HG02759 (cell line): Measurements from ENCODE around the gene MAP2K5.

Source experiments
- ATAC-seq: cut with Tn5 transposase; IDR thresholded peaks from one replicate; pipeline ENCODE4 v1.9.1; 2021; ENCODE audit warnings: mild to moderate bottlenecking, moderate library complexity; ENCODE audit not compliant: unreplicated experiment

MAP2K5 gene

DNA sequence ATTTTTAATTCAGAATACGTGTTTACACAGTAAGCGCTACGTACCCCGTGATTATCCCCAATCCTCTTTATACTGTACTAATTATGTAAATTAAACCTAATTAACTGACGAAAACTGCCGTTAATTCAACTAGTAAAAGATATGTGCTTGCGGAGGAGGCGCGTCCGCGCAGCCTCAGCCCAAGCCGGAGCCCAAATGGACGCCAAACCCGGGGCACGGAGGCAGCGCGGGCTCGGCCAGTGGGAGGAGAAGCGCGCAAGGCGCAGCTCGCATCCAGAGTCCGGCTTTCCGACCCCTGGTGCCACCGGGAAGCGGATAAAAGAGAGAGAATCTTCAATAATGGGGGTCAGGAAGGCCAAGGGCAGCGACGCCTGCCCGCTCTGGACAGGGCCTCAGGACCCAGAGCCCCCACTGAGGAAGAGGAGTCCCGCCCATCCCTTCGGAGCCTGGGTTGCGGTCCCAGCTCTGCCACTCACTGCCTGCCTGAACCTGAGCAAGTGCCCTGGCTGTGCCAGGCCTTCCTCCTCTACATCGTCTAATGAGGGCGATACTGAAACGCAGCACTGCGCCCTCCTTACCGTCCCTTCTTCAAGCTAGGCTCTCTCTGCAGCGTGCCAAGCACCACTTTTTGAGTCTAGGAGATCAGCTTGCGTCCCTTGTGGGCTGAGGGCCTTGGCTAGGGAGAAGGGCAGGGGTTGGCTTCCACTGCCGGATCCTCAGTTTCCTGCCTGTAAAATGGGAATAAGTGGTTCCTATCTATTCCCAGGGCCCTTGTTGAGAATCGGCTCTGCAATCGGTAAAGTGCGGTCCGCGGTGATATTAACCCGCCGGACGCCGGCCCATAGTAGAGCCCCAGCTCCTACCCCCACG is 277.9 kb downstream of the MAP2K5 start:
- ATAC-seq: no peak

GRCh38 chr15:67820992-67821783 is 278.7 kb downstream of the MAP2K5 start:
- ATAC-seq: no peak

DNA sequence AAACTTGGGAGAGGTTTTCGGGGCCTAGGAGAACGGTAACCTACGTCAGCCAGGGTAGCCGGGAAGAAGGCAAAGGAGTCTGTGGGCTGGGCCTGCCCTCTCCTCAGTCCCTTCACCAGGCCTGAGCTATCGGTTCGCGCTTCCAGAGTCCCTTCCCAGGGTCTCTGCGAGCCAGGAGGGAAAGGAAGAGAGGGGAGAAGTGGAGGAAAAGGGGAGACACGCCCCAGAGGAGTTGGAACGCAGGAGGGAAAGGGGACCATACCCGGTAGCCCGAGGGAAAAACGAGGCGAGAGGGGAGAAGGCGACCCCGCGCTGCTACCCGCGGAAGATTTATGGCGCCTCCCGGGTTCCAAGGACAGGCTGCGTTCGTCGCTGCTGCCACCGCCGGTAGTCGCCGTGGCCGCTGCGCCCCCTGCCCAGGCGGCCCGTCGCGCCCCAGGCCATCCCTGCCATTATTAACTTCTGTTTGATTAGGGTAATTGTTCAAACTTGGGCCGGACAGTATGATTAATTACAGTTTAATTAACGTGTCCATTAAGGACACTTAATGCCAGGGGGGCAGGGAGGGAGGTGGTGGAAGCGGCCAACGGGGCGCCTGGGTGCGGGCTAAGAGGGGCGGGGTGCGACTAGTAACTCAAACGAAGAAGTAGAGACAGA is 279.4 kb downstream of the MAP2K5 start:
- ATAC-seq: no peak

DNA sequence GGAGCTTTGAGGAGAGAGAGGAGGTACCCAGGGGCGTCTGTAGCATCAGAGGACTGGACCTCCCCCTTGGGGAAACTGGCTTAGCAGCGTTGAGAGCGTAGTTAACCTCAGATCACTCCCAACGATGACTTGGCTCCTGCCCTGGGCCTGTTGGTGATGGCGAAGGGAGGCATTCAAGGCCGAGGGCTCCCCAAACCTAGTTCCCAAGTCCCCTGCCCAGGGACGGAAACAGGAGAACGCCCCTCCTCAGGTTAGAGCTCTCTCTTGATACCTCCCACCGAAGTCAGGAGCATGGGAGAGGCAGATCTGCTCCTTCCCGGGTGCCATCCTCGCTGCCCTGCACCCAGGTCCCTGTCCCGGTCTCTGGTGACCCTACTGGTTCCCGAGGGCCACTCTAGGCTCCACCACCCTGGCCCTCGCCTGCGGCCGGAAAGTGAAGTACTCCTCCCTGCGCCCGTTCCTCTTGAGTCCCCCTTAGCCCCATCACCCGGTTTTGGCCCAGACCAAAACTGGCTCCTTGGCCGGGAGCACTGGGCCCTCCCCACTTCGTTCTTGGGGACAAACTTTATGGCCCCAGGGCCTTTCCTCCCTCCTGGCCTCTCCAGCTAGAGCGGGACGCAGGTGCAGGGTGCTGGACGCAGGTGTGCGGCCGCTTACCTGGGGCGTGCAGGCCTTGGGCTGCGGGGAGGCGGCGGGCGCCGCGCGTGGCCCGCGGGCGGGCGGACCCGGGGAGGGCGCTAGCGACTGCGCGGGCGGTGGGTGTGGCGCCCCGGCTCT is 280.2 kb downstream of the MAP2K5 start:
- ATAC-seq: no peak

- ATAC-seq: no peak
These were observed 281.1 kb downstream of the MAP2K5 start for GRCh38 chr15:67823314-67824196.

GRCh38 chr15:67824197-67824968 is 281.9 kb downstream of the MAP2K5 start:
- no peak for ATAC-seq

GRCh38 chr15:67824976-67825880 is 282.7 kb downstream of the MAP2K5 start, which contains the start of gene SKOR1:
TSS of gene SKOR1 (plus strand) at chr15:67825509. CDS start at chr15:67825603, 94 bp downstream.
- ATAC-seq: no peak

DNA sequence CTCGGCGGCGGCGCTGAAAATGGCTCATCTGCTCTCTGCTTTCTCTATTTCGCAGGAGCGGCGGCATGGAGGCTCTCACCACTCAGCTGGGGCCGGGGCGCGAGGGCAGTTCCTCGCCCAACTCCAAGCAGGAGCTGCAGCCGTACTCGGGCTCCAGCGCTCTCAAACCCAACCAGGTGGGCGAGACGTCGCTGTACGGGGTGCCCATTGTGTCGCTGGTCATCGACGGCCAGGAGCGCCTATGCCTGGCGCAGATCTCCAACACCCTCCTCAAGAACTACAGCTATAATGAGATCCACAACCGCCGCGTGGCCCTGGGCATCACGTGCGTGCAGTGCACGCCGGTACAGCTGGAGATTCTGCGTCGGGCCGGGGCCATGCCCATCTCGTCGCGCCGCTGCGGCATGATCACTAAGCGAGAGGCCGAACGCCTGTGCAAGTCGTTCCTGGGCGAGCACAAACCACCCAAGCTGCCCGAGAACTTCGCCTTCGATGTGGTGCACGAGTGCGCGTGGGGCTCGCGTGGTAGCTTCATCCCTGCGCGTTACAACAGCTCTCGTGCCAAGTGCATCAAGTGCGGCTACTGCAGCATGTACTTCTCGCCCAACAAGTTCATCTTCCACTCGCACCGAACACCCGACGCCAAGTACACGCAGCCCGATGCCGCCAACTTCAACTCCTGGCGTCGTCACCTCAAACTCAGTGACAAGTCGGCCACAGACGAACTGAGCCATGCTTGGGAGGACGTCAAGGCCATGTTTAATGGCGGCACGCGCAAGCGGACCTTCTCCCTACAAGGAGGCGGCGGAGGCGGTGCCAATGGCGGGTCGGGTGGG is 283.6 kb downstream of the MAP2K5 start:
- no peak for ATAC-seq

DNA sequence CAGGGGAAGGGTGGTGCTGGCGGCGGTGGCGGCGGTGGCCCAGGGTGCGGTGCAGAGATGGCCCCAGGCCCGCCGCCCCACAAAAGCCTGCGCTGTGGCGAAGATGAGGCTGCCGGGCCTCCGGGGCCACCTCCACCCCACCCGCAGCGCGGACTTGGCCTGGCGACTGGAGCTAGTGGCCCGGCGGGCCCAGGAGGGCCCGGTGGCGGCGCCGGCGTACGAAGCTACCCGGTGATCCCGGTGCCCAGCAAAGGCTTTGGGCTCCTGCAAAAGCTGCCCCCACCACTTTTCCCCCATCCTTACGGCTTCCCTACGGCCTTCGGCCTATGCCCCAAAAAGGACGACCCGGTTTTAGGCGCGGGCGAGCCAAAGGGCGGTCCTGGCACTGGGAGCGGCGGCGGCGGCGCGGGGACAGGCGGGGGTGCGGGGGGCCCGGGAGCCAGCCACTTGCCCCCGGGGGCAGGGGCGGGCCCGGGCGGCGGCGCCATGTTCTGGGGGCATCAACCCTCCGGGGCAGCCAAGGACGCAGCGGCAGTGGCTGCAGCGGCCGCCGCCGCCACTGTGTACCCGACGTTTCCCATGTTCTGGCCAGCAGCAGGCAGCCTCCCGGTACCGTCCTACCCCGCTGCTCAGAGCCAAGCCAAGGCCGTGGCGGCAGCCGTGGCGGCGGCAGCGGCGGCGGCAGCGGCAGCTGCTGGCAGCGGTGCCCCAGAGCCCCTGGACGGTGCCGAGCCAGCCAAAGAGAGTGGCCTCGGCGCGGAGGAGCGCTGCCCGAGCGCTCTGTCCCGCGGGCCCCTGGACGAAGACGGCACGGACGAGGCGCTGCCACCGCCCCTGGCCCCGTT is 284.4 kb downstream of the MAP2K5 start:
- ATAC-seq: no peak

- ATAC-seq: no peak
These were observed 285.2 kb downstream of the MAP2K5 start for GRCh38 chr15:67827562-67828277.

DNA sequence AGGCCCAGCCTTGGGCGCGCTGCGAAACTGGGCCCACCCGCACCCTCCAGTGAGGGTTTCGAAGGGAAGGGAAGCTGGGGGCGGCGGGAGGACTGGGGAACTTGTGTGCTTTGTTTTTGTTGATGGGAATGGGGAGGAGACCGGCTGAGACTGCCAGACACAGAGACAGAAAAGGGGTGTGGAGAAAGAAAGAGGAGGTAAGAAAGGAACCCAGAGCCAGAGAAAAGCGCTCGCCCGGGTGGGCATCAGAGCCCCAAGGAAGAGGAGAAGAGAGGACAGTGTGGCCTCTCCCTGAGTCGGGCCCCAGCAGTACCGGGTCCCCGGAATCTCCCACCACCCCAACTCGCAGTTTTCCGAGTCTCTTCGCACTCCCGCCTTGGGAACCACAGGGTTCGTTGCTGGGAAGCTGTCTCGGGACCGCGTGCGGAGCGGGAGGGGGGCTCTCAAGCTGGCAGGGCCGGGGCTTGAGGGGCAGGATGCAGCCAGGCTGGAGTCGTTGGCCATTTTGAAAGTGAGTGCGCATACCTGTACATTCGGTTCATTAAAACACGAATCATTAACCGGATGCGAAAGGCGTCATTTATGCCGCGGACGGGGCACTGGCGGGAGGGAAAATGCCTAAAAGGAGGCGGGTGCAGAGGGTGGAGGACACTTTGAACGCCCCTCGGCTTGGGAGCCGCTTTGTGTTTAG is 285.9 kb downstream of the MAP2K5 start:
- no peak for ATAC-seq

- ATAC-seq: no peak
These were observed 286.6 kb downstream of the MAP2K5 start for GRCh38 chr15:67828969-67829646.

DNA sequence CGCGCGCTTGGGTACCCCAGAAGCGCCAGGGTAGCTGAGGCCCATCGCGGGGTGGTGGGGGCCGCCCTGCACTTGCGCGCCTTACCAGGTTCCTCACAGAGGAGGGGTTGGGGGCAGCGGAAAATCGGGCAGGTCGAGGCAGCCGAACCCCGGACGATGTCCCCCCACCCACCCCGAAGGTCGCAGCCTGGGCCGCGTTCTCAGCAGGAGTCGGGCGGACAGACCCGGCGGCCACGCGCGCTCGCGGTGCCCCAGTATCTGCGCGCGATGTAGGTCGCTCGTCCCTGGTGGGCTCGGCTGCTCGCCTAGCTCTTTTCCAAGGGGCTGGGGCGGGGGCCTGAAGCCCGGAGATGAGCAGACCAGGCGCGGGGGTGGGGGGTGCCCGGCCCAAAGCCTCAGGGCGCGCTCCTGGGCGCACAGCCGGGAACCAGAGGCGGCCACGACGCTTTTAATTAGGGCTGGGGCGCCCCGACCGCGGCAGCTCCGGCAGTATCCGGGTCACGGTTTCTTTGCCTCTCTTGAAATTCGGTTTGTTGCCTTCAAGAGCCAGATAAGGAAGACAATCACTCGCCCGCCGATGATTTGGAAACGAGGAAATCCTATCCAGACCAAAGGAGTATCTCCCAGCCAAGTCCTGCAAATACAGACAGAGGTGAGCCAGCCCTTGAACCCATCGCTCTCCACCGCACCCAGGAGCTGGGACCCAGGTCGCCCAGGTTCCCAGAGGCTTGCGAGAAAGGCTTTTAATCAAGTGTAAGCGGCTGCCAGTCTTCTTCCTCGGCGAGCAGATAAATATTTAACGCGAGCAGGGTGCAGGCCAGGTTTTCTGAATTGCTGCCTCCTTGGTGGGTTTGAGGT is 287.4 kb downstream of the MAP2K5 start:
- ATAC-seq: no peak
